ENCODE measurements around the gene PPP1R12B.

DNA sequence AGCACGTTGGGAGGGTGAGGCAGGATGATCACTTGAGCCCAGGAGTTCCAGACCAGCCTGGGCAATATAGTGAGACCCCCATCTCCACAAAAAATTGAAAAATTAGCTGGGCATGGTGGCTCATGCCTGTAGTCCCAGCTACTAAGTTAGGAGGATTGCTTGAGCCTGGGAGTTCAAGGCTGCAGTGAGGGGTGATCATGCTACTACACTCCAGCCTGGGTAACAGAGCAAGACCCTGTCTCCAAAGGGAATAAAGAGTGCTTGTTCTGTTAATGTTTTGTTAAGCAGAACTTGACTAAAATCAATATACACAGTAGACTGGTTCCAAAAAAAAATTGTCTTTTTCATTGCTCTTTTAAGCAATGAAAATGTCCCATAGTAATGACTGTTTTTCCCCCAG lies 215.3 kb downstream of the PPP1R12B start:
- TF ChIP-seq, protein P1, sequence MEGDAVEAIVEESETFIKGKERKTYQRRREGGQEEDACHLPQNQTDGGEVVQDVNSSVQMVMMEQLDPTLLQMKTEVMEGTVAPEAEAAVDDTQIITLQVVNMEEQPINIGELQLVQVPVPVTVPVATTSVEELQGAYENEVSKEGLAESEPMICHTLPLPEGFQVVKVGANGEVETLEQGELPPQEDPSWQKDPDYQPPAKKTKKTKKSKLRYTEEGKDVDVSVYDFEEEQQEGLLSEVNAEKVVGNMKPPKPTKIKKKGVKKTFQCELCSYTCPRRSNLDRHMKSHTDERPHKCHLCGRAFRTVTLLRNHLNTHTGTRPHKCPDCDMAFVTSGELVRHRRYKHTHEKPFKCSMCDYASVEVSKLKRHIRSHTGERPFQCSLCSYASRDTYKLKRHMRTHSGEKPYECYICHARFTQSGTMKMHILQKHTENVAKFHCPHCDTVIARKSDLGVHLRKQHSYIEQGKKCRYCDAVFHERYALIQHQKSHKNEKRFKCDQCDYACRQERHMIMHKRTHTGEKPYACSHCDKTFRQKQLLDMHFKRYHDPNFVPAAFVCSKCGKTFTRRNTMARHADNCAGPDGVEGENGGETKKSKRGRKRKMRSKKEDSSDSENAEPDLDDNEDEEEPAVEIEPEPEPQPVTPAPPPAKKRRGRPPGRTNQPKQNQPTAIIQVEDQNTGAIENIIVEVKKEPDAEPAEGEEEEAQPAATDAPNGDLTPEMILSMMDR (conservative IDR thresholded peaks at IDR 0.05; ENCODE audit: low read length), result no peak
- TF ChIP-seq EZH2phosphoT487 (IDR thresholded peaks at IDR 0.05; ENCODE audit: borderline replicate concordance, low read depth, low read length), result no peak

Data from OCI-LY7 (cell line).